CD4-positive, alpha-beta T cell treated with Interleukin-21 for 1 hour (primary cell): ENCODE results near the gene CLPSL1.

Experiments
- DNase-seq: peaks from one replicate; pipeline ENCODE4 v3.0.0-alpha.2; 2020

CLPSL1 gene

GRCh38 chr6:35759426-35759825 lies 21.4 kb upstream of the CLPSL1 start:
- DNase-seq = no peak

GRCh38 chr6:35765739-35766138 lies 15.1 kb upstream of the CLPSL1 start:
- no peak for DNase-seq

GRCh38 chr6:35769211-35769610 lies 11.6 kb upstream of the CLPSL1 start:
- no peak for DNase-seq

GRCh38 chr6:35771343-35771627 lies 9.5 kb upstream of the CLPSL1 start:
- no peak for DNase-seq

- no peak for DNase-seq
Measured at GRCh38 chr6:35774116-35774794, 6.6 kb upstream of the CLPSL1 start.

- DNase-seq = no peak
Measured at GRCh38 chr6:35775031-35775430, 5.8 kb upstream of the CLPSL1 start.

- DNase-seq = no peak
Measured at GRCh38 chr6:35776364-35777215, 4.2 kb upstream of the CLPSL1 start, which contains the start of gene CLPSL2. Gene CLPSL2, plus strand, starts transcription at chr6:35776598. Its CDS starts 21 bp downstream, at chr6:35776619.

- no peak for DNase-seq
Measured at GRCh38 chr6:35777356-35778102, 3.3 kb upstream of the CLPSL1 start.

- DNase-seq = no peak
Measured at GRCh38 chr6:35778437-35778836, 2.4 kb upstream of the CLPSL1 start.

GRCh38 chr6:35781290-35781689 lies 471 bp downstream of the CLPSL1 start:
- no peak for DNase-seq

GRCh38 chr6:35782424-35782823 lies 1.6 kb downstream of the CLPSL1 start:
- no peak for DNase-seq

GRCh38 chr6:35784200-35784599 lies 3.4 kb downstream of the CLPSL1 start:
- DNase-seq = no peak

GRCh38 chr6:35786272-35786671 lies 5.5 kb downstream of the CLPSL1 start:
- DNase-seq = no peak

- DNase-seq = no peak
Measured at GRCh38 chr6:35786810-35787209, 6.0 kb downstream of the CLPSL1 start.

GRCh38 chr6:35787266-35788218 lies 6.7 kb downstream of the CLPSL1 start:
- DNase-seq = no peak

GRCh38 chr6:35788423-35788982 lies 7.7 kb downstream of the CLPSL1 start:
- DNase-seq = no peak

- DNase-seq = no peak
Measured at GRCh38 chr6:35790683-35791082, 9.9 kb downstream of the CLPSL1 start.

GRCh38 chr6:35794536-35795452 lies 14.0 kb downstream of the CLPSL1 start:
- DNase-seq = no peak

- no peak for DNase-seq
Measured at GRCh38 chr6:35795453-35796071, 14.7 kb downstream of the CLPSL1 start.

GRCh38 chr6:35796236-35796635 lies 15.4 kb downstream of the CLPSL1 start:
- DNase-seq = no peak
